HG03175 (cell line): ENCODE data around the gene ELP4.

Source experiments
- ATAC-seq: cut with Tn5 transposase; IDR thresholded peaks from one replicate; pipeline ENCODE4 v1.9.1; 2021; ENCODE audit warnings: mild to moderate bottlenecking, moderate library complexity; ENCODE audit not compliant: unreplicated experiment

The ELP4 gene

GRCh38 chr11:31807799-31808667, 298.5 kb downstream of the ELP4 start:
- no peak for ATAC-seq

GRCh38 chr11:31808721-31809540, 299.4 kb downstream of the ELP4 start:
- ATAC-seq = no peak

- no peak for ATAC-seq
Measured at GRCh38 chr11:31809541-31809856, 299.9 kb downstream of the ELP4 start.

GRCh38 chr11:31809857-31810778, 300.6 kb downstream of the ELP4 start:
- no peak for ATAC-seq

DNA sequence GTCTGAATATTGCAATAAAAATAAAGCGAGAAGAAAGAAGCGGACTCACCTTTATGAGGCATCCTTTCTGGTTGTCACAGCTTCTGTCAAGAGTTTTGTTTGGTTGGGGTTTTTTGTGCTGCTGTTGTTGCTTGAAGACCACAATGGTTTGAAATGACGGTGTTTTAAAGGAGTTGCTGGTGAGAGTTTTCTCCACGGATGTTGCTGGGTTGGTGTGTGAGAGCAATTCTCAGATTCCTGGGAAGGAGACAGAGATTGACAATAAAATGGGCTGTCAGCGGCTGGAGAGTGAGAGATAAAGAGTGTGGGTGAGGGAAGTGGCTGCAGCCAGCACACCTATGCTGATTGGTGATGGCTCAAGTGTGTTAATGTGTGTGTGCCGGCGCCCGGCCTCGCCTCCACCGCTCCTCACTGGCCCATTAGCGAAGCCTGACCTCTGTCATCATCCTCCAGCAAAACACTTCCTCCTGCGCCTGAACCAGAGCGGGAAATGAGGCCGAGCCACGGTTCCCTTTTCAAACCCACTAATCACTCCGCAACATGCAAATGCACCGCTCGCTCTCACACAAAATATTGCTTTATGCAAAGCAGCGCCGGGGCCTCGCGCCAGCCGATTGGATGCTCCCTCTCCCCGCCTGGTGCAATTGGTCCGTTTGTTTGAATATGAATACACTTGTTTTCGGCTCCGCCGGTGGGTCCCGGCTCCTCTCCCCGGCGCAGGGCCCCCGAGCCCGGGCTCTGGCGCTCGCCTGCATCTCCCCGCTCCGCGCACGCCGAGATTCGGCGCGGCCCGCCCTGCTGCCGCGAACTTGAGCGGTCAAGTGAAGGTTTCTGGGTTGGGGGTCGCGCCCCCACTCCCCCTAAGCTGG, 301.4 kb downstream of the ELP4 start, which contains the start of gene PAX6:
PAX6 (minus strand) TSS at position 544 of the 869 bp plus-strand sequence. CDS start 4,911 bp downstream, outside the sequence.
- ATAC-seq = peak; percentile 69

GRCh38 chr11:31812383-31813381, 303.1 kb downstream of the ELP4 start:
- ATAC-seq = no peak

GRCh38 chr11:31813391-31814175, 304.0 kb downstream of the ELP4 start:
- ATAC-seq = no peak

DNA sequence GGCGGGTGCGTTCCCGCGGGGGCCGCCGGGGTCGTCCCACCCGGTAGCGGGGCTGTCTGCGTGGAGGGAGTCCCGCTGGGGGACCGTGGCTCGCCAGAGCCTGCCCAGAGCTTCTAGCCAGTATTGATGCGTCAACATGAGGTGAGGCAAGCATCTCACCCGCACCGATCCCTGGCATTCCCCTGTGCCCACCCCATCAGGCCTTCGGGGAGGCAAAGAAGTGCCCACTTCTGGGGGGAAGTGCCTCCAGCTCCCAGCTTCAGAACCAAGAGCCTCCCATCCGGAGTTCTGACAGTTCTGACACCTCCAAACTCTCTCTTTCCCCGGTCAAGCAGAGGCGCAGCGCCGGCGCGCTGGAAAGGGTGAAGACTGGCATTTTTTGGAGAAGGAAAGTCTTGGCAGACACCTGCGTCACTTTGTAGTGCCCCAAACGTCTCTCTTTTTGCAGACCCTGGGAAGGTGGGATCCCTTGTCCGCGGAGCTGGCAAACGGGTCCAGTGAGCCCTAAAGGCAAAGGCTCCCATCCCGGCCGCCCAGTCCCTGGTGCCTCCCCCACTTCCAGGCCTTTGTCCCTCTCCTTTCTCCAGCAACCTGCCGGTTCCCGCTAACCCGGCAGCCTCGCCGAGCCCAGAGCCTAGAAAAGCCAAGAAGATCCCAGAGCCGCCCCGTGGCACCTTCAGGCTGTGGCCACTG, 304.8 kb downstream of the ELP4 start:
- no peak for ATAC-seq

DNA sequence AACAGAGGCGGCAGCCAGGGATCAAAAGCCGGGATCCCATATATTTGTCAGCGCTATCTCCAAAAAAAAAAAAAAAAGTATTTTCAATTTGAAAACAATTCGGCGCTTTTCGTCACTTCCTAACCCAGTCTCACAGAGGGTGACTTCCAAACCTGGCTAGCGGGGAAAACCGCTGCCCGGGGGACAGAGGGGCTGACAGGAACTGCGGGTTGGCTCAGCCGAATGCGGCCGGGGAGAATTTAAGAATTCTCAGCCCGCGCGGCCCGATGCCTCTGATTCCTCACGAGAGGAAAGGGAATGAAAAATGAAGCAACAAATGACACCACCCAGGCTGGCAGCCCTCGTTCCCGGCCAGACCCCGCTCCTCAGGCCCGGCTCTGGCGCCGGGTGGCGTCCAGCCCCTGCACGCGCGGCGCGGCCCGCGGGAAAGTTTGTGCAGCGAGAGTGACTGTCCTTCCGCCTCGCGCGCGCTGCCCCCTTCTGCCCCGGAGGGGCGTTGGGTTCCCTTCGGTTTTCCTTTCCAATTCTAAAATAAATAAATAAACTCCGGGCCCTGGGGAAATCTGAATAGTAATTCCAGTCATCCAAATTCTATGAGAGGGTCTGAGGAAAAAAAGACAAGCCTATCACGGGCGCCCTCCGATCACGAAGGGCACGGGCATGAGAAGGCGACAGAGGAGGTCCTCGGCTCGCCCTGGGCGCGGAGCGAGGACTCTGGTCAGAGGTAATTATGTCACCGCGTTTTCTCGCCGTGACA, 306.3 kb downstream of the ELP4 start:
- no peak for ATAC-seq

GRCh38 chr11:31816468-31817053, 307.0 kb downstream of the ELP4 start:
- no peak for ATAC-seq

DNA sequence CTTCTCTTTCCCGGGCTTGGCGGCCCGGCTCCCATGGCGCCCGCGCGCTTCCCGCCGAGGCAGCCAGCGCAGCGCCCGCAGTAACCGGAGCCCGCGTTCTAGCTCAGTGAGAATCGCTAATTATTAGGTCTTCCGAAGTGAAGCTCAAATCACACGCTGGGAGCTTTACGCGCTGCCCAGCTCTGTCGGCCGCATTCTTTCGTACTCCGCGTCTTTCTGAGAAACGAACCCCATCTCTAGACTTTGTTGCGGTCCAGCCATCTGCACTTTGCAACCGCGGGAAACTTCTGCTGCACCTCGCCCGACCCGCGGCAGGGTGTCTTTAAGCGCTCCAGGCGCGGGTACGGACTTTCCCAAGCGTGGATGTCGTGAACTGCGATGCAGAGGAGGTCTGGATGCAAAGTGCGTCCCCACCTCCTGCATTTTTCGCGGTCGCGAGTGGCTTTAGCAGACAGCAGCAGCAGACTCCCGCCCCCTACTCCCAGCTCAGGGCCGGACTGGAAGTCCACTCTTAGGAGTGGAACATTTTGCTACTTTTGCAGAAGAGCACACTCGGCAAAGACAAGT, 307.6 kb downstream of the ELP4 start:
- no peak for ATAC-seq

GRCh38 chr11:31817621-31818424, 308.3 kb downstream of the ELP4 start:
- no peak for ATAC-seq

- ATAC-seq = no peak
Measured at GRCh38 chr11:31818425-31818755, 308.8 kb downstream of the ELP4 start.

- ATAC-seq = no peak
Measured at GRCh38 chr11:31818874-31819331, 309.3 kb downstream of the ELP4 start.
